Kasumi-1 (cell line): Measurements from ENCODE around the gene FANCC.

ENCODE experiments used
- DNase-seq, 2 experiments: peaks; one replicate each; lab custom pipeline; 2025; lab: John Stamatoyannopoulos, UW

FANCC gene

GRCh38 chr9:95120781-95121370 is 196.6 kb downstream of the FANCC start:
- no peak for DNase-seq

GRCh38 chr9:95118596-95118995 is 198.9 kb downstream of the FANCC start:
- no peak for DNase-seq

GRCh38 chr9:95116808-95117204 is 200.7 kb downstream of the FANCC start:
- no peak for DNase-seq

GRCh38 chr9:95116002-95116807 is 201.3 kb downstream of the FANCC start:
- DNase-seq = no peak

- no peak for DNase-seq
Observed at GRCh38 chr9:95115104-95115503, 202.4 kb downstream of the FANCC start.

GRCh38 chr9:95112436-95113280 is 204.9 kb downstream of the FANCC start:
- no peak for DNase-seq

GRCh38 chr9:95111716-95112115 is 205.8 kb downstream of the FANCC start:
- DNase-seq = no peak

- DNase-seq = no peak
Observed at GRCh38 chr9:95110921-95111525, 206.5 kb downstream of the FANCC start.

GRCh38 chr9:95109456-95109855 is 208.1 kb downstream of the FANCC start:
- DNase-seq = no peak

- DNase-seq = no peak
Observed at GRCh38 chr9:95108777-95109176, 208.7 kb downstream of the FANCC start.

GRCh38 chr9:95107976-95108375 is 209.5 kb downstream of the FANCC start:
- no peak for DNase-seq

GRCh38 chr9:95107001-95107749 is 210.3 kb downstream of the FANCC start:
- DNase-seq = no peak

- no peak for DNase-seq
Observed at GRCh38 chr9:95105519-95106287, 211.8 kb downstream of the FANCC start.

GRCh38 chr9:95104980-95105379 is 212.5 kb downstream of the FANCC start:
- DNase-seq = no peak

GRCh38 chr9:95104581-95104960 is 212.9 kb downstream of the FANCC start:
- no peak for DNase-seq

GRCh38 chr9:95103871-95104580 is 213.5 kb downstream of the FANCC start:
- no peak for DNase-seq

GRCh38 chr9:95103281-95103771 is 214.2 kb downstream of the FANCC start:
- no peak for DNase-seq

GRCh38 chr9:95102572-95102971 is 214.9 kb downstream of the FANCC start:
- DNase-seq = no peak

- no peak for DNase-seq
Observed at GRCh38 chr9:95102001-95102433, 215.5 kb downstream of the FANCC start.

- DNase-seq = no peak
Observed at GRCh38 chr9:95101326-95101725, 216.2 kb downstream of the FANCC start.
